ENCODE results near the gene HSPBAP1. TPM values are rescaled to one million over a fixed set of nuclear protein-coding genes. Genes with fewer than 3 reads are reported as not detected.

The HSPBAP1 gene
- total RNA-seq, 1 donor from 2014 or later: 4.9 TPM

- intact Hi-C loops (cut with DNase I): no loop called here
These were observed 88.3 kb downstream of the HSPBAP1 start for GRCh38 chr3:122705379-122705778.

GRCh38 chr3:122700193-122700592, 93.4 kb downstream of the HSPBAP1 start:
- ATAC-seq (no peak), DNase-seq (ENCODE audit: missing footprints) (no peak)
- intact Hi-C loops (cut with DNase I): no loop called here

More at GRCh38 chr3:122705379-122705778, 88.3 kb downstream of the HSPBAP1 start:
- ATAC-seq: no peak
- no peak for DNase-seq (ENCODE audit: missing footprints)

- intact Hi-C loops (cut with DNase I): no loop called here
- DNase-seq (ENCODE audit: missing footprints) (no peak), ATAC-seq (no peak)
These were observed 95.5 kb downstream of the HSPBAP1 start for GRCh38 chr3:122697952-122698620.

GRCh38 chr3:122695927-122696561, 97.6 kb downstream of the HSPBAP1 start:
- DNase-seq (ENCODE audit: missing footprints): no peak
- no peak for ATAC-seq
- intact Hi-C loops (cut with DNase I): no loop called here

- intact Hi-C loops (cut with DNase I): no loop called here
- ATAC-seq: no peak
- no peak for DNase-seq (ENCODE audit: missing footprints)
These were observed 98.7 kb downstream of the HSPBAP1 start for GRCh38 chr3:122694966-122695365.

- DNase-seq (ENCODE audit: missing footprints) (no peak), ATAC-seq (no peak)
- intact Hi-C loops (cut with DNase I): no loop called here
These were observed 101.0 kb downstream of the HSPBAP1 start for GRCh38 chr3:122692674-122693073.

GRCh38 chr3:122691195-122691594, 102.4 kb downstream of the HSPBAP1 start:
- DNase-seq (ENCODE audit: missing footprints): no peak
- intact Hi-C loops (cut with DNase I): no loop called here
- ATAC-seq: no peak

- intact Hi-C loops (cut with DNase I): no loop called here
- no peak for DNase-seq (ENCODE audit: missing footprints)
- no peak for ATAC-seq
These were observed 103.5 kb downstream of the HSPBAP1 start for GRCh38 chr3:122690096-122690495.

Other genes starting within 250 kb of the HSPBAP1 start
- 14.0 TPM for gene PARP9, start 229.5 kb downstream of the HSPBAP1 start, total RNA-seq
- gene DTX3L, start 229.5 kb downstream of the HSPBAP1 start, total RNA-seq: 14.6 TPM
- 0.51 TPM for gene PARP15, start 216.2 kb downstream of the HSPBAP1 start, total RNA-seq
- gene PARP14, start 113.0 kb downstream of the HSPBAP1 start, total RNA-seq: 12.0 TPM
- gene SLC49A4, start 1.2 kb upstream of the HSPBAP1 start, total RNA-seq: 16.1 TPM
- gene SEMA5B, start 233.9 kb upstream of the HSPBAP1 start, total RNA-seq: 5.2 TPM